LNCAP (cell line): ENCODE results near the gene PLCB4.

Source experiments
- TF ChIP-seq, protein P1 (sequence below): fragments of 450-650 bp; IDR thresholded peaks from 2 replicates; pipeline ENCODE4 v1.5.1; 2017; ENCODE audit warnings: mild to moderate bottlenecking

The PLCB4 gene

GRCh38 chr20:9230406-9230805 is 161.5 kb downstream of the PLCB4 start:
- TF ChIP-seq, protein P1, sequence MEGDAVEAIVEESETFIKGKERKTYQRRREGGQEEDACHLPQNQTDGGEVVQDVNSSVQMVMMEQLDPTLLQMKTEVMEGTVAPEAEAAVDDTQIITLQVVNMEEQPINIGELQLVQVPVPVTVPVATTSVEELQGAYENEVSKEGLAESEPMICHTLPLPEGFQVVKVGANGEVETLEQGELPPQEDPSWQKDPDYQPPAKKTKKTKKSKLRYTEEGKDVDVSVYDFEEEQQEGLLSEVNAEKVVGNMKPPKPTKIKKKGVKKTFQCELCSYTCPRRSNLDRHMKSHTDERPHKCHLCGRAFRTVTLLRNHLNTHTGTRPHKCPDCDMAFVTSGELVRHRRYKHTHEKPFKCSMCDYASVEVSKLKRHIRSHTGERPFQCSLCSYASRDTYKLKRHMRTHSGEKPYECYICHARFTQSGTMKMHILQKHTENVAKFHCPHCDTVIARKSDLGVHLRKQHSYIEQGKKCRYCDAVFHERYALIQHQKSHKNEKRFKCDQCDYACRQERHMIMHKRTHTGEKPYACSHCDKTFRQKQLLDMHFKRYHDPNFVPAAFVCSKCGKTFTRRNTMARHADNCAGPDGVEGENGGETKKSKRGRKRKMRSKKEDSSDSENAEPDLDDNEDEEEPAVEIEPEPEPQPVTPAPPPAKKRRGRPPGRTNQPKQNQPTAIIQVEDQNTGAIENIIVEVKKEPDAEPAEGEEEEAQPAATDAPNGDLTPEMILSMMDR: no peak

- TF ChIP-seq, protein P1: no peak
Observed at GRCh38 chr20:9233804-9234203, 164.9 kb downstream of the PLCB4 start.

- TF ChIP-seq, protein P1: no peak
Observed at GRCh38 chr20:9235518-9235917, 166.6 kb downstream of the PLCB4 start.

GRCh38 chr20:9236458-9236857 is 167.6 kb downstream of the PLCB4 start:
- TF ChIP-seq, protein P1: no peak

DNA sequence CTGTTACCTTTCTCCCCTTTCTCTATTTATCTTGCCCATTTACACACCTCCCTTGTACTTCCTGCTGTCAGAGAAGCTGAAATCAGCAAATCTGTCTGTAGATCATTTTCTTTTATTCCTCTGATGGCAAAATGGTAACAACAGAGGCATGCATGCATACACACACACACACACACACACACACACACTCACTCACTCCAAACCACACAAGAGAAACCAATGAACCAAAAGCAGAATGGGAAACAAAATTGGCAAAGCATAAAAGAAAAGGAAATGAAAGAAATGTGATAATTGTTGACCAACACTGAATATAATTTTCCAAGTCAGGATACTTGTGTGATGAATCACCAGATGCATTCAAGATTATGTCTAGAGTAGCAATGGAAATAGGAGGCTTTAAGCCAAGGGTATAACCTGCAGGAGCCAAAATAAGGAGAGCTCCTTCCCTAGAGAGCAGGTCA is 172.4 kb downstream of the PLCB4 start:
- TF ChIP-seq, protein P1: no peak

- TF ChIP-seq, protein P1: no peak
Observed at GRCh38 chr20:9241721-9242427, 173.0 kb downstream of the PLCB4 start.

DNA sequence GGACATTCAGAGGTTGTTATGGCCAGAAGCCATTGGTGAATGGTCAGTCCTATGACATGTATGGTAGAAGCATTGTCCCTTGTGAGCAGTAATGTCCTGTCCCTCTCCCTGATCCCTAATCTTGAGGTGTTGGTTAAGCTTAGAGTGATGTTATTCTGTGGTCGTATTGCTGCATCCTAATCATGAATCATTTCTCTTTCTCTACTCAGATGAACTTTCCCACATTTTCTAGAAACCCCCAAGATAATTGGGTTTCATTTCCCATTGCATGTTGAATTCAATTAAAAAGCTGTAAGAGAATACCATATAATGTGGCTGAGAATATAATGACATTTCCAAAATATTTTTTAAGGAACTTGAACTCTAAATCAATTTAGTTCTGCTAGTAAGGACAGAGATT is 175.1 kb downstream of the PLCB4 start:
- TF ChIP-seq, protein P1: no peak

GRCh38 chr20:9244811-9245210 is 175.9 kb downstream of the PLCB4 start:
- TF ChIP-seq, protein P1: no peak
